ENCODE results near the gene SOD2. TPM values are rescaled to one million over a fixed set of nuclear protein-coding genes. Genes with fewer than 3 reads are reported as not detected.
"Not testable (repeated sequence)": the region's sequence is repeated elsewhere in the genome, so short reads cannot be mapped to it uniquely, and the experiment has no call there.

Gene SOD2
- total and polyA plus RNA-seq, 7 donors: 573 to 11,097 (median 5,251) TPM

DNA sequence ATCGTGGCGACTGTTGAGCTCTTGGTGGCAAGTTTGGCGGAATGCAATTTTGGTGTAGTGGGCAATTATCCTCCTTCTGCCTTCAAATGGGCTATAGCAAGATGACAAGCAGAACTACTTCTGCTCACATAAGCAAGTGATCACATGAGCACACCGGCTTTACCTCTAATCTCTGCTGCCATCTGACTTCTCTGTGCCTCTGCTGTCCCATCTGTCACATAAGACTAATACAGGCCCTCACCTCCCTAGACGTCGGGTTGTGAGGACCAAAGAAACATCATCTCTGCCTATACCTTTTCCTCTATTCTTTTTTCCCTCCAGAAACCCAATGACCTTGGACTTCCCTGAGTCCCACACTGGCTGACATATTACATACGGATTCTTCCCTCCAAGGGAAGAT is 20.9 kb upstream of the SOD2 start:
- 93 to 99% (median 94%) methylated on average over 7 of the region's 7 CpGs for WGBS, 3 donors
- no peak overlapping the region for H3K27ac ChIP-seq
- H3K4me1 ChIP-seq: peaks cover 32% of the 10 kb centered on the region

GRCh38 chr6:159712389-159712788 is 19.3 kb upstream of the SOD2 start:
- H3K27ac ChIP-seq; ATAC-seq; H3K36me3 ChIP-seq (ENCODE audit: insufficient read depth in 1 of 2, low read depth in 1 of 2); intact Hi-C loops (cut with DNase I); DNase-seq; H3K27me3 ChIP-seq (ENCODE audit: insufficient read depth in 3 of 3, low read length in 2 of 3); H3K9me3 ChIP-seq; H3K4me3 ChIP-seq: not testable (repeated sequence)
- H3K4me1 ChIP-seq: peaks cover 25% of the 10 kb centered on the region
- 91 to 95% (median 94%) methylated on average over 3 of the region's 3 CpGs for WGBS, 3 donors

More for the DNA sequence above, 20.9 kb upstream of the SOD2 start:
- Histone ChIP-seq H3K27me3 (ENCODE audit: insufficient read depth in 3 of 3, low read length in 2 of 3) (no peaks in the 10 kb centered on the region), H3K4me3 (no peak overlapping the region), H3K36me3 (ENCODE audit: insufficient read depth in 1 of 2, low read depth in 1 of 2) (no peaks in the 10 kb centered on the region), H3K9me3 (no peaks in the 10 kb centered on the region)
- DNase-seq: no peak
- intact Hi-C loops (cut with DNase I): no loop called here
- TF ChIP-seq, protein P1, sequence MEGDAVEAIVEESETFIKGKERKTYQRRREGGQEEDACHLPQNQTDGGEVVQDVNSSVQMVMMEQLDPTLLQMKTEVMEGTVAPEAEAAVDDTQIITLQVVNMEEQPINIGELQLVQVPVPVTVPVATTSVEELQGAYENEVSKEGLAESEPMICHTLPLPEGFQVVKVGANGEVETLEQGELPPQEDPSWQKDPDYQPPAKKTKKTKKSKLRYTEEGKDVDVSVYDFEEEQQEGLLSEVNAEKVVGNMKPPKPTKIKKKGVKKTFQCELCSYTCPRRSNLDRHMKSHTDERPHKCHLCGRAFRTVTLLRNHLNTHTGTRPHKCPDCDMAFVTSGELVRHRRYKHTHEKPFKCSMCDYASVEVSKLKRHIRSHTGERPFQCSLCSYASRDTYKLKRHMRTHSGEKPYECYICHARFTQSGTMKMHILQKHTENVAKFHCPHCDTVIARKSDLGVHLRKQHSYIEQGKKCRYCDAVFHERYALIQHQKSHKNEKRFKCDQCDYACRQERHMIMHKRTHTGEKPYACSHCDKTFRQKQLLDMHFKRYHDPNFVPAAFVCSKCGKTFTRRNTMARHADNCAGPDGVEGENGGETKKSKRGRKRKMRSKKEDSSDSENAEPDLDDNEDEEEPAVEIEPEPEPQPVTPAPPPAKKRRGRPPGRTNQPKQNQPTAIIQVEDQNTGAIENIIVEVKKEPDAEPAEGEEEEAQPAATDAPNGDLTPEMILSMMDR (IDR thresholded peaks at IDR 0.05): no peak
- ATAC-seq: no peak

DNA sequence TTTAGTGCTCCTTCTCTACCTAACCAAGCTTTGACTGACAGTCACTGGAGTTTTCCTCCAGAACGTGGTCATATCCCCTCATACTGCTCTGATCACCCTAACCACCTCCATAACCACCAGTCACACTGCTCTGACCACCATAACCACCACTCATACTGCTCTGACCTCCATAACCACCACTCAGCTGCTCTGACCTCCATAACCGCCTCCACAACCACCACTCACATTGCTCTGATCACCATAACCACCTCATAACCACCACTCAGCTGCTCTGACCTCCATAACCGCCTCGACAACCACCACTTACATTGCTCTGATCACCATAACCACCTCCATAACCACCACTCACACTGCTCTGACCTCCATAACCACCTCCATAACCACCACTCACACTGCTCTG is 17.6 kb upstream of the SOD2 start:
- H3K36me3 ChIP-seq (ENCODE audit: insufficient read depth in 1 of 2, low read depth in 1 of 2); DNase-seq; ATAC-seq; intact Hi-C loops (cut with DNase I); H3K27ac ChIP-seq; H3K27me3 ChIP-seq (ENCODE audit: insufficient read depth in 3 of 3, low read length in 2 of 3); H3K4me3 ChIP-seq; H3K9me3 ChIP-seq: not testable (repeated sequence)
- peaks cover 14% of the 10 kb centered on the region for H3K4me1 ChIP-seq
- WGBS, 3 donors: 80 to 83% (median 80%) methylated on average over 4 of the region's 4 CpGs

DNA sequence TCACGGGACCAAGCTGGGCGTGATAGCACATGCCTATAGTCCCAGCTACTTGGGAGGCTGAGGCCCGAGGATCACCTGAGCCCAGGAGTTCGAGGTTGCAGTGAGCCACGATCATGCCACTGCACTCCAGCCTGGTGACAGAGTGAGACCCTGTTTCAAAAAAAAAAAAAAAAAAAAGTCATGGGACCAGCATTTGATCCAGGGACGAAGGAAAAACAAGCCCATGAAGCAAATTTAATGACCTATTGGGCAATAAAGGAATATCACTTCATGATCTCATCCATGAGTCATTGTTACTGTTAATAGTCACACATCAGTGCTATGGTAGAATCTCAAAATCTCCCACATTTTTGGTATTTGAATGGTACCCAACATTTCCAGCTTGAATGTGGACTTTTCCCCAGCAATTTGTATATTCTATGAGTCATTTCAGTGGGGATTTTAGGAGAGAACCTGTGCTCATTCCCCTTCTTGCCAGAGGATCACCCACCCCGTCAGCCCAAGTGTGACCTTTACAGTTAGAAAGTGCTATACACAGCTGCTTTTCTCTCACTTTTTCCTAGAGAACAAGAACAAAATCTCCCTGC is 8.5 kb upstream of the SOD2 start:
- intact Hi-C loops (cut with DNase I): no loop called here
- DNase-seq (peak in 1 of 2 donors; percentile 53), ATAC-seq (peak; percentile 81 to 93 (median 84))
- TF ChIP-seq, protein P1 (IDR thresholded peaks at IDR 0.05): no peak
- H3K4me1 ChIP-seq: peaks cover 19% of the 10 kb centered on the region
- no peaks in the 10 kb centered on the region for H3K36me3 ChIP-seq (ENCODE audit: insufficient read depth in 1 of 2, low read depth in 1 of 2)
- peak overlapping the region; percentile 86 for H3K27ac ChIP-seq
- H3K9me3 ChIP-seq: no peaks in the 10 kb centered on the region
- H3K4me3 ChIP-seq: no peak overlapping the region
- H3K27me3 ChIP-seq (ENCODE audit: insufficient read depth in 3 of 3, low read length in 2 of 3): no peaks in the 10 kb centered on the region
- 57 to 72% (median 67%) methylated on average over 7 of the region's 7 CpGs for WGBS, 3 donors

GRCh38 chr6:159700970-159701369 is 7.9 kb upstream of the SOD2 start:
- H3K27me3 ChIP-seq (ENCODE audit: insufficient read depth in 3 of 3, low read length in 2 of 3): no peaks in the 10 kb centered on the region
- ATAC-seq (peak; percentile 67 to 73 (median 72)), DNase-seq (no peak)
- H3K9me3 ChIP-seq: no peaks in the 10 kb centered on the region
- TF ChIP-seq, protein P1 (IDR thresholded peaks at IDR 0.05): no peak
- peak overlapping the region; percentile 86 for H3K27ac ChIP-seq
- H3K4me1 ChIP-seq: peaks cover 19% of the 10 kb centered on the region
- 4 to 6% (median 6%) methylated on average over 1 of the region's 1 CpG for WGBS, 3 donors
- H3K36me3 ChIP-seq (ENCODE audit: insufficient read depth in 1 of 2, low read depth in 1 of 2): no peaks in the 10 kb centered on the region
- intact Hi-C loops (cut with DNase I): no loop called here
- H3K4me3 ChIP-seq: no peak overlapping the region

GRCh38 chr6:159695984-159696383 is 2.9 kb upstream of the SOD2 start:
- intact Hi-C loops (cut with DNase I): loop anchor here in 1 of 2 donors (10.0 kb wide), 2 partner anchors 159 to 279 kb away; no protein-coding TSS in a partner anchor
- H3K27me3 ChIP-seq (ENCODE audit: insufficient read depth in 3 of 3, low read length in 2 of 3): no peaks in the 10 kb centered on the region
- H3K4me3 ChIP-seq: no peak overlapping the region
- H3K27ac ChIP-seq: peak overlapping the region; percentile 97
- 95 to 97% (median 96%) methylated on average over 2 of the region's 2 CpGs for WGBS, 3 donors
- TF ChIP-seq, protein P1 (IDR thresholded peaks at IDR 0.05): no peak
- peaks cover 27% of the 10 kb centered on the region for H3K4me1 ChIP-seq
- DNase-seq (no peak), ATAC-seq (no peak)
- peaks cover 0 to 17% of the 10 kb centered on the region in 2 donors for H3K36me3 ChIP-seq (ENCODE audit: insufficient read depth in 1 of 2, low read depth in 1 of 2)
- no peaks in the 10 kb centered on the region for H3K9me3 ChIP-seq
